ENCODE results near the gene DCAF17.

Gene DCAF17

DNA sequence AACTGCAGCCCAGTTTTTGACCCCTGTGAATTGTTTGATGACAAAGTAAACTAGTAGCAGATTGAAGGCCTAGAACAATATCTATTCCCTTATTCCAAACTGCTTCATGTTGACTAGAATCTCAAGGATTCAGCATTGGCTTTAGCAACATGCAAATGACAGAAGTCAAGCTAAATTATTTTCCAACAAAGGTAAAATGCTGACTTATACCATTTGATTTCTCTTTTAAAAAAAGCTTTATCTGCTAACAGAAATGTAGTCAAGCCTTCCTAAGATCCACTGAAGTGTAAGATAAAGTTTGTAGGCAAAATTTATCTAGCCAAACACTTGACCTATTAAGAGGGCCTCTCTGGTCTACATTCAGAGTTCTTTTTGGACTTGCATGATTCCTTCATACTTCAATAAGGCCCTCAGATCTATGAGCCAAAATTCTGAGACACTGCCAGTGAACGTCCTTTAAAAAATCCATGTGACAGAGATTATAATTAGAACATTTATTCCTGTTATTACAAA, 78.7 kb downstream of the DCAF17 start:
- H3K4me3 ChIP-seq, result no peak overlapping the region
- H3K27ac ChIP-seq, result no peak overlapping the region
- DNase-seq (ENCODE audit: low spot score), result no peak
- TF ChIP-seq, protein P1, sequence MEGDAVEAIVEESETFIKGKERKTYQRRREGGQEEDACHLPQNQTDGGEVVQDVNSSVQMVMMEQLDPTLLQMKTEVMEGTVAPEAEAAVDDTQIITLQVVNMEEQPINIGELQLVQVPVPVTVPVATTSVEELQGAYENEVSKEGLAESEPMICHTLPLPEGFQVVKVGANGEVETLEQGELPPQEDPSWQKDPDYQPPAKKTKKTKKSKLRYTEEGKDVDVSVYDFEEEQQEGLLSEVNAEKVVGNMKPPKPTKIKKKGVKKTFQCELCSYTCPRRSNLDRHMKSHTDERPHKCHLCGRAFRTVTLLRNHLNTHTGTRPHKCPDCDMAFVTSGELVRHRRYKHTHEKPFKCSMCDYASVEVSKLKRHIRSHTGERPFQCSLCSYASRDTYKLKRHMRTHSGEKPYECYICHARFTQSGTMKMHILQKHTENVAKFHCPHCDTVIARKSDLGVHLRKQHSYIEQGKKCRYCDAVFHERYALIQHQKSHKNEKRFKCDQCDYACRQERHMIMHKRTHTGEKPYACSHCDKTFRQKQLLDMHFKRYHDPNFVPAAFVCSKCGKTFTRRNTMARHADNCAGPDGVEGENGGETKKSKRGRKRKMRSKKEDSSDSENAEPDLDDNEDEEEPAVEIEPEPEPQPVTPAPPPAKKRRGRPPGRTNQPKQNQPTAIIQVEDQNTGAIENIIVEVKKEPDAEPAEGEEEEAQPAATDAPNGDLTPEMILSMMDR (IDR thresholded peaks at IDR 0.05), result no peak

DNA sequence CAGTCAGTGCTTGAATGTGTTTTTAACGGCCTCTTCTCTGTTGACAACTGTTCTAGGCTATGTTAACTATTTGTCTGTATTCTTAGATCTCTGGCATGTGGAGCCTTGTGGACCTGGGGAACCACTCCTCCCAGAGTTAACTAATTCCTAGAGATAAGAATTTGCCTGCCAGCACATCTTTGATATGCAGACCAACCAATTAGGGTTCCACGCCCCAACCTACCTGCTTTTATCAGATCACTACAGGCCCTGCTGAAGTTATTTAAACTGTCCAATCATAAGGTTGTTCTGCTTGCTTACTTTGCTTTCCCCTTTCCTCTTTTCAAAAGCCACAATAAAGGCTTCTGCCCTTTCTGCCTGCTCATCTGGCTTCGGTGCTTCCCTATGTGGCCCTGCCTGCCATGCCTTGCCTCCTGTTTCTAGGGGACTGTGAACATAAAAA, 79.7 kb downstream of the DCAF17 start:
- no peak overlapping the region for H3K27ac ChIP-seq
- no peak overlapping the region for H3K4me3 ChIP-seq
- TF ChIP-seq, protein P1 (IDR thresholded peaks at IDR 0.05), result no peak
- DNase-seq (ENCODE audit: low spot score), result no peak

DNA sequence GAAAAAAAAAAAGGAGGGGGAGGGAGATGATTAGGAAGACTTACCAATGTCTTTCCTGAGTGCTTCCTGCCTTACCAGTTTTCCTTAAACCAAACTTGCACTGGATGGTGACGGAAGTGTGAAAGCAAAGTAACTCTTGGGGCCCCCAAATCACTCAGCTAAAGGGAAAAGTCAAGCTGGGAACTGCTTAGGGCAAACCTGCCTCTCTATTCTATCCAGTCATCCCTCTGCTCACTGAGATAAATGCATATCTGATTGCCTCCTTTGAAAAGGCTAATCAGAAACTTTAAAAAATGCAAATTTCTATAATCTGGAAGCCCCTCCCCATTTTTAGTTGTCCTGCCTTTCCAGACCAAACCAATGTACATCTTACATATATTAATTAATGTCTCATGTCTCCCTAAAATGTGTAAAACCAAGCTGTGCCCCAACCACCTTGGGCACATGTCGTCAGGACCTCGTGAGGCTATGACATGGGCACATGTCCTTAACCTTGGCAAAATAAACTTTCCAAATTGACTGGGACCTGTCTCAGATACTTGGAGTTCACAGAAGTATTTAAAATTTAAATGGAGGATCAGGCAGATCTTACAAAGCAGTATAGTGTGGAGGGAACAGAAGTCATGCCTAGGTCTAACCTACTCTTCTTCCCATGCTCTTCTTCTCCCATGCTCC, 81.0 kb downstream of the DCAF17 start:
- no peak for DNase-seq (ENCODE audit: low spot score)
- TF ChIP-seq, protein P1 (IDR thresholded peaks at IDR 0.05), result no peak
- Histone ChIP-seq H3K4me3 (no peak overlapping the region), H3K27ac (no peak overlapping the region)

DNA sequence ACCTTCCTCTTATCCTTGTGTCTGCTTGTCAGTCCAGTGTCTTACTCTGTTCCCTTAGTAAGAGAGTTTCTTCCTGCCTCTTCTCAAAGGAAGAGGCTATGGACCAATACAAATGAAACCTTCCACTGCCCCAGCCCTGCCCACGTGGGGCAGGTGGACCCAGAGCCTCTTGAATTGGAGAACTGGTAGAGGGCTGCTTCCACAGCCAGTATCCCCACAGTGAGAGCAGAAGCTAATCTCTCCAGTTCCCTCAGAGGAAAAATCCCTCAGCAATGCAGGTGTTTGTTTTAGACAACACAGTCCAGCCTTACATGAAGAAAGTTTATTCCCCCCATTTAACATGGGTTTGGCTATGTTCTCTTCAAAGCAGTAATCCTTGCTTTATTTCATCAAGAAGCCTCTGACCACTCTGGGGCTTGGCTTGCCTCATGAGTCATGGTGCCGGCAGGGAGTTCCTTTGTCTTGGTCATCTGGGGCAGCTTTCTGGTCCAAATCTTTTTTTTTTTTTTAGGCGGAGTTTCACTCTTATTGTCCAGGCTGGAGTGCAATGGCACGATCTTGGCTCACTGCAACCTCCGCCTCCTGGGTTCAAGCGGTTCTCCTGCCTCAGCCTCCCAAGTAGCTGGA, 81.8 kb downstream of the DCAF17 start:
- Histone ChIP-seq H3K4me3 (no peak overlapping the region), H3K27ac (no peak overlapping the region)
- TF ChIP-seq, protein P1 (IDR thresholded peaks at IDR 0.05), result no peak
- DNase-seq (ENCODE audit: low spot score), result no peak

DNA sequence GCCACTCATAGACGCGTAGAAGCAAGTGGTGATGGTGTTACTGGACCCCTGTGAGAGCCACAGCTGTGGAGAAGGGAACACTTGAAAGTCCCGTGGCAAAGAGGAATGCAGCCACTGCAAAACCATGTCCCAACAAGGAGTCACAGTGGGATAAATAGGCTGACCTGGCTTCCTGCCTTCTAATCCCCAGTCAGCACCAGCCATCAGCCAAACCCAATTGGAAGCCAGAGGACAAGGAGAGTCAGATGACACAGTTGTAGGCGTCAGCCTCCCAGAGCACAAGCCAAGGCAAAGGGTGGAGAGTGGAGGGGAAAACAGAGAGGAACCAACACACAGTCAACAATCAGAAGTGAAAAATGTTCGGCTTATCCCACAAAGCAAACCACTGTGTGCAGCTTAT, 82.8 kb downstream of the DCAF17 start:
- Histone ChIP-seq H3K27ac (no peak overlapping the region), H3K4me3 (no peak overlapping the region)
- TF ChIP-seq, protein P1 (IDR thresholded peaks at IDR 0.05), result no peak
- DNase-seq (ENCODE audit: low spot score), result no peak

DNA sequence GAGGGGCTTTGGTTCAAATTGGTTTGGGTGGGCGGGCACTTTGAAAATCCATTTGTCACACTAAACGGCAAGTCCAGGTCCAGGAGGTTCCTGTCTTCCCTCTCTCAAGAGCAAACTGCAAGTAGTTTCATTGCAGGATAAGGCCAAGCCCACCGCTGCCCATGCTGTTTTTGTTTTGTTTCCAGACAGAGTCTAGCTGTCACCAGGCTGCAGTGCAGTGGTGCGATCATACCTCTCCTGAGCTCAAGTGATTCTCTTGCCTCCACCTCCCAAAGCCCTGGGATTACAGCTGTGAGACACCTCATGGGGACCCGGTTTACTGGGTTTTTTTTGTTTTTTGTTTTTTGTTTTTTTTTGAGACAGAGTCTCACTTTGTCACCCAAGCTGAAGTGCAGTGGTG, 86.4 kb downstream of the DCAF17 start:
- DNase-seq (ENCODE audit: low spot score), result no peak
- Histone ChIP-seq H3K4me3 (no peak overlapping the region), H3K27ac (no peak overlapping the region)
- TF ChIP-seq, protein P1 (IDR thresholded peaks at IDR 0.05), result no peak

All from coronary artery (tissue), 2 donors.